Measurements from ENCODE around the gene PHKA2. TPM values are rescaled to one million over a fixed set of nuclear protein-coding genes. Genes with fewer than 3 reads are reported as not detected.

PHKA2 gene
- total and polyA plus RNA-seq, 3 experiments from 2014 or later, result 9.7 to 16.1 (median 16.0) TPM

DNA sequence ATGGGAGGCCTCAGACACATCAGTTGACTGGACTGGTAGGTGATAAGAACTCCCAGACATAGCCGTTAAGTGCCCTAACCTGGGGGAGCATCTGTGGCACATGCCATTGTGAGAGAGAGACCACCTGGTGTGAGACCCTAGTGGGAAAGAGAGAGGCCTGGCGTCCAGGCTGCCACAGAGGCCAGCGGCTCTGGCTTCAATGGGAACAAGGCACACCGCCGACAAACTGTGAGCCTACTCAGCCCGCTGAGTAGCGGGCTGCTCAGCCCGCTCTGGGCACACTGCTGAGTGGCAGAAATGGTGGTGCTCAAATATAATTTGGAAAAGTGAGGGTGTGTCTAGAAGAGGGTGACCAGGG is 34.0 kb downstream of the PHKA2 start:
- Histone ChIP-seq H3K27ac (ENCODE audit: low read depth, low read length) (no peak overlapping the region), H3K4me1 (ENCODE audit: insufficient read depth, low read length) (no peaks in the 10 kb centered on the region), H3K36me3 (ENCODE audit: insufficient read depth, low read length) (peaks cover 4% of the 10 kb centered on the region), H3K27me3 (ENCODE audit: insufficient read depth, low read length, poor library complexity, severe bottlenecking) (no peaks in the 10 kb centered on the region), H3K4me3 (ENCODE audit: low read length) (no peak overlapping the region), H3K9me3 (ENCODE audit: low read length) (no peaks in the 10 kb centered on the region)
- Mint-ChIP-seq H3K9me3 (peaks cover 0 to 3% (median 0%) of the 10 kb centered on the region in 5 donors), H3K4me1 (peaks cover under 1 to 8% (median 5%) of the 10 kb centered on the region in 3 donors), H3K27me3 (peaks cover 0 to 2% of the 10 kb centered on the region in 2 donors), H3K36me3 (peaks cover 6 to 57% (median 7%) of the 10 kb centered on the region in 3 donors), H3K27ac (no peak overlapping the region), H3K4me3 (no peak overlapping the region)
- CTCF ChIA-PET, result no interaction called here
- DNase-seq, result no peak
- POLR2A ChIA-PET, result no interaction called here

DNA sequence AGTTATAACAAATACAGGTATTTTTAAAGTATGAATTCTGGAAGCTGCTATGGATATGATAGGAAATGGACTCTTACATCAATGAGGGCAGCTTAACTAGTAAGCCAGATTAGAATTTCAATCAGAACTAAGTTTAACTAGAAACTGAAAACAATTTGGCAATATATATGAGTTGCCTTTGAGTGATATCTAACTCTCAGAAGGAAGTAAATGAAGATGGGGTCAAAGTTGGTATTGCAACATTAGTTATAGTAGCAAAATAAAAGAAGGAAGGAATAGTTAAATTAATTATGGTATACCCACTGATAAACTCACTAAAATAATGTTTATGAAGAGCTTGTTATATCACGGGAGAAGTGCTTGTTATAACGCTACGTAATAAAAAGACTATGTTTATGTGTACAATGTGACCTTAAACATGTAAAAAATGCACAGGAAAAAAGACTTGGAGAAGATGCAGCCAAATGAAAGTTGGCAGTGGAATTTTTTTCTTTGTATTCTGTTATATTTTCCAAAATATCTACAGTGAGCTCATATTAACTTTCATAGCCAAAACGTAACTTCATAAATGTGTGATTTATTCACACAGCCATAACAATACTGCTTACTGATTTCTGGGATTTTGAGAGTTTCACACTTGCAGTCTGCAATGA is 34.5 kb downstream of the PHKA2 start:
- no peak overlapping the region for H3K27ac ChIP-seq (ENCODE audit: low read depth, low read length)
- Mint-ChIP-seq H3K4me1 (peaks cover 0 to 4% (median 3%) of the 10 kb centered on the region in 3 donors), H3K27me3 (peaks cover 0 to 2% of the 10 kb centered on the region in 2 donors), H3K36me3 (peaks cover 6 to 62% (median 9%) of the 10 kb centered on the region in 3 donors), H3K27ac (no peak overlapping the region), H3K9me3 (peaks cover 0 to 3% (median 0%) of the 10 kb centered on the region in 5 donors), H3K4me3 (no peak overlapping the region)
- no peaks in the 10 kb centered on the region for H3K9me3 ChIP-seq (ENCODE audit: low read length)
- ChIA-PET CTCF (no interaction called here), POLR2A (no interaction called here)
- no peaks in the 10 kb centered on the region for H3K27me3 ChIP-seq (ENCODE audit: insufficient read depth, low read length, poor library complexity, severe bottlenecking)
- no peak overlapping the region for H3K4me3 ChIP-seq (ENCODE audit: low read length)
- peaks cover 4% of the 10 kb centered on the region for H3K36me3 ChIP-seq (ENCODE audit: insufficient read depth, low read length)
- no peak for DNase-seq
- no peaks in the 10 kb centered on the region for H3K4me1 ChIP-seq (ENCODE audit: insufficient read depth, low read length)

DNA sequence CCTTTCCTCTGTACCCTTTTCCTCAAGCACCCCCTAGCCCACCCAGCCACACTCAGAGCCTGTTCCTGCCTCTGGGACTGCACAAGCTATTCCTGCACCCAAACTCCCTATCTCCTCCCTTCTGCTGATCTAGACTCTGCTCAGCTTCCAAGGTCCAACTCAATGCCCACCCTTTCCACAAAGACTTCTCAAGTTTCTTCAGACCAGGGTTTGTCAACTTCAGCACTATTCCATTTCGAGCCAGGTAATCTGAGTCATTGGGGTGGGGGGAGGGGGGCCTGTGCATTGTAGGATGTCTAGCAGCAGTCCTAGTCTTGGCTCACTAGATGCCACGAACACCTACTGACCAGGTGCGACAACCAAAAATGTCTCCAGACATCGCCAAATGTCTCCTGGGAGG is 37.3 kb downstream of the PHKA2 start:
- Histone ChIP-seq H3K36me3 (ENCODE audit: insufficient read depth, low read length) (peaks cover 4% of the 10 kb centered on the region), H3K9me3 (ENCODE audit: low read length) (no peaks in the 10 kb centered on the region), H3K4me1 (ENCODE audit: insufficient read depth, low read length) (no peaks in the 10 kb centered on the region), H3K4me3 (ENCODE audit: low read length) (no peak overlapping the region), H3K27me3 (ENCODE audit: insufficient read depth, low read length, poor library complexity, severe bottlenecking) (no peaks in the 10 kb centered on the region), H3K27ac (ENCODE audit: low read depth, low read length) (no peak overlapping the region)
- ChIA-PET CTCF (no interaction called here), POLR2A (no interaction called here)
- H3K36me3 Mint-ChIP-seq, result peaks cover 6 to 71% (median 9%) of the 10 kb centered on the region in 3 donors
- DNase-seq, result no peak
- peaks cover 0 to 2% of the 10 kb centered on the region in 2 donors for H3K27me3 Mint-ChIP-seq
- no peaks in the 10 kb centered on the region for H3K4me1 Mint-ChIP-seq
- H3K4me3 Mint-ChIP-seq, result no peak overlapping the region
- peaks cover 0 to 5% (median 0%) of the 10 kb centered on the region in 5 donors for H3K9me3 Mint-ChIP-seq
- H3K27ac Mint-ChIP-seq, result peak overlapping the region in 1 of 8 donors; percentile 32

DNA sequence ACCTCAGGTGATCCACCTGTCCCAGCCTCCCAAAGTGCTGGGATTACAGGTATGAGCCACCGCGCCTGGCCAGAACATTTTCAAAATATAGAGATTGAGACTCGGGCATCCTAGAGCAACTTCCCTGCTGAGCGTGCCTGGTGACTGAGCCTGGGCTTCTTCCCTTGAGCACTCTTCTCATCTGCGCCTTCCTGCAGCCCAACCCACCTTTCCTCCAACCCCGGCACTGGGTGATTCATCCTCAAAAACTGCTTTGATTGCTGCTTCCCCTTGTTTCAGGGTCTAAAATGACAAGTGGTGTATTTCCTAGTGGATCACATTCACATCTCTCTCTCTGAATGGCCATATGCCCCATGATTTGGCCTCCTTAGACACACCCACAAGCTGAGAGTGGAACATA is 37.8 kb downstream of the PHKA2 start:
- H3K27me3 ChIP-seq (ENCODE audit: insufficient read depth, low read length, poor library complexity, severe bottlenecking), result no peaks in the 10 kb centered on the region
- ChIA-PET CTCF (no interaction called here), POLR2A (no interaction called here)
- H3K36me3 ChIP-seq (ENCODE audit: insufficient read depth, low read length), result peaks cover 4% of the 10 kb centered on the region
- Mint-ChIP-seq H3K27ac (no peak overlapping the region), H3K9me3 (peaks cover 0 to 5% (median 0%) of the 10 kb centered on the region in 5 donors), H3K27me3 (peaks cover 0 to 2% of the 10 kb centered on the region in 2 donors), H3K4me3 (no peak overlapping the region), H3K4me1 (no peaks in the 10 kb centered on the region), H3K36me3 (peaks cover 3 to 71% (median 9%) of the 10 kb centered on the region in 3 donors)
- no peaks in the 10 kb centered on the region for H3K4me1 ChIP-seq (ENCODE audit: insufficient read depth, low read length)
- H3K27ac ChIP-seq (ENCODE audit: low read depth, low read length), result no peak overlapping the region
- no peak for DNase-seq
- no peaks in the 10 kb centered on the region for H3K9me3 ChIP-seq (ENCODE audit: low read length)
- H3K4me3 ChIP-seq (ENCODE audit: low read length), result no peak overlapping the region

DNA sequence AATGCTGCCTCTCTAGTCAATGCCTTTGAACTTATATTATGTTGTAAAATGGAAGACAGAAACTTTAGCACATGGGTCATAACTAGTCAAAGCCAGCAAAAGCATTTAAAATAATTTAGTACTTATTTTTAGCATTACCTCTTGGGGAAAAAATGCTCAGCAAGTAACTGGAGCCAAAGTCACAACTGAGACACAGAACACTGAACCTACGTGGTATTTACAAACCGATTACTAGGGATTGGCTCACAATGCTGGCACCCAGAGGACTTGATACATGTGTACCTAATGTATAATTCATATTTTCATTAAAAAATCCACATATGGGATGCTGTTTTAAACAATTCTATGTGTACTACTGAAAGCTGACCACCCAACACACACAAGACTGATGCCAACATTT is 38.4 kb downstream of the PHKA2 start:
- ChIA-PET POLR2A (no interaction called here), CTCF (no interaction called here)
- Mint-ChIP-seq H3K9me3 (peaks cover 0 to 6% (median 0%) of the 10 kb centered on the region in 5 donors), H3K27me3 (peaks cover 0 to 2% of the 10 kb centered on the region in 2 donors), H3K27ac (no peak overlapping the region), H3K4me1 (no peaks in the 10 kb centered on the region), H3K4me3 (no peak overlapping the region), H3K36me3 (peaks cover 3 to 71% (median 7%) of the 10 kb centered on the region in 3 donors)
- Histone ChIP-seq H3K27me3 (ENCODE audit: insufficient read depth, low read length, poor library complexity, severe bottlenecking) (no peaks in the 10 kb centered on the region), H3K4me3 (ENCODE audit: low read length) (no peak overlapping the region), H3K36me3 (ENCODE audit: insufficient read depth, low read length) (peaks cover 4% of the 10 kb centered on the region), H3K27ac (ENCODE audit: low read depth, low read length) (no peak overlapping the region), H3K9me3 (ENCODE audit: low read length) (no peaks in the 10 kb centered on the region), H3K4me1 (ENCODE audit: insufficient read depth, low read length) (no peaks in the 10 kb centered on the region)
- no peak for DNase-seq

DNA sequence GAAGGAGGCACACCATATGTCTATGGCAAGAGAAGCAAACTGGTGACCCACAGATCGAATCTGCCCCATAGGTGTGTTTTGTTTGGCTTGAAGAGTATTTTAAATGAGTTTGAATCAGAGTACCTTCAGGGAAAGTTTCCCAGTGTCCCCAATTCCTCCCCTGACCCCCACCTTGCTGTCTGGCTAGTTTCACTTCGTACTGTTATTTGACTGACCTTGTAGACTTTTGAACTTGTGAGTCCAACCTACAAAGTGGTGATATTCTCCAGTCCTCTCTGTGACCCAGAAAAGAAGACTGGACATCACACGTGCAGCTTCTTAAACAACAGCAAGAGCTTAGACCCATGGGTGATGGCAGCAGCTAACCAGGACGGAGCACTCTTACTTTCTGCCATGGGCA is 39.4 kb downstream of the PHKA2 start:
- ChIA-PET CTCF (no interaction called here), POLR2A (no interaction called here)
- Mint-ChIP-seq H3K4me3 (no peak overlapping the region), H3K36me3 (peaks cover 3 to 69% (median 7%) of the 10 kb centered on the region in 3 donors), H3K9me3 (peaks cover 0 to 3% (median 0%) of the 10 kb centered on the region in 5 donors), H3K27me3 (peaks cover 0 to 2% of the 10 kb centered on the region in 2 donors), H3K27ac (no peak overlapping the region), H3K4me1 (no peaks in the 10 kb centered on the region)
- H3K4me1 ChIP-seq (ENCODE audit: insufficient read depth, low read length), result no peaks in the 10 kb centered on the region
- no peaks in the 10 kb centered on the region for H3K27me3 ChIP-seq (ENCODE audit: insufficient read depth, low read length, poor library complexity, severe bottlenecking)
- peaks cover 4% of the 10 kb centered on the region for H3K36me3 ChIP-seq (ENCODE audit: insufficient read depth, low read length)
- no peaks in the 10 kb centered on the region for H3K9me3 ChIP-seq (ENCODE audit: low read length)
- no peak overlapping the region for H3K4me3 ChIP-seq (ENCODE audit: low read length)
- no peak for DNase-seq
- H3K27ac ChIP-seq (ENCODE audit: low read depth, low read length), result no peak overlapping the region

DNA sequence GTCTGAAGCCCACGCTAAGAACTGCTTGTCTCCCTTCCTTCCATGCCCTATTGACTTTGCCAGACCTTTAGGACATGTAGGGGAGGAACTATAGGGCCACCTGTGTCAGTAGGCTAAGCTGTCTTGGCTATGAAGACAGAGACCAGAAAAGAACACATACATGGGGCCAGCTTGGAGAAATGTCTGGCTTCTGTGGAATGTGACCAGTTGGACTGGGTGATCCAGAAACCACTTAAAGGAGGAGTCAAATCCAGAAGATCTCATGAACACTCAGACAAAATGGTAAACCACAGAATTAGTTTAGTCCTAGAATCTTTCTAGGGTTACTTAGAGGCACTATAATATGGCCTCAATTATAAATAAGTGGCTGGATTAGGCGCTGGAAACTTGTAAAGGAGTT is 42.0 kb downstream of the PHKA2 start:
- peaks cover 0 to 3% (median 0%) of the 10 kb centered on the region in 5 donors for H3K9me3 Mint-ChIP-seq
- peaks cover 0 to 71% (median 8%) of the 10 kb centered on the region in 3 donors for H3K36me3 Mint-ChIP-seq
- no peaks in the 10 kb centered on the region for H3K27me3 ChIP-seq (ENCODE audit: insufficient read depth, low read length, poor library complexity, severe bottlenecking)
- DNase-seq, result no peak
- POLR2A ChIA-PET, result no interaction called here
- no peak overlapping the region for H3K4me3 ChIP-seq (ENCODE audit: low read length)
- no peaks in the 10 kb centered on the region for H3K4me1 ChIP-seq (ENCODE audit: insufficient read depth, low read length)
- peaks cover 4% of the 10 kb centered on the region for H3K36me3 ChIP-seq (ENCODE audit: insufficient read depth, low read length)
- no peaks in the 10 kb centered on the region for H3K4me1 Mint-ChIP-seq
- no peak overlapping the region for H3K27ac ChIP-seq (ENCODE audit: low read depth, low read length)
- H3K27me3 Mint-ChIP-seq, result peaks cover 0 to 4% of the 10 kb centered on the region in 2 donors
- H3K27ac Mint-ChIP-seq, result no peak overlapping the region
- CTCF ChIA-PET, result no interaction called here
- no peaks in the 10 kb centered on the region for H3K9me3 ChIP-seq (ENCODE audit: low read length)
- H3K4me3 Mint-ChIP-seq, result no peak overlapping the region

DNA sequence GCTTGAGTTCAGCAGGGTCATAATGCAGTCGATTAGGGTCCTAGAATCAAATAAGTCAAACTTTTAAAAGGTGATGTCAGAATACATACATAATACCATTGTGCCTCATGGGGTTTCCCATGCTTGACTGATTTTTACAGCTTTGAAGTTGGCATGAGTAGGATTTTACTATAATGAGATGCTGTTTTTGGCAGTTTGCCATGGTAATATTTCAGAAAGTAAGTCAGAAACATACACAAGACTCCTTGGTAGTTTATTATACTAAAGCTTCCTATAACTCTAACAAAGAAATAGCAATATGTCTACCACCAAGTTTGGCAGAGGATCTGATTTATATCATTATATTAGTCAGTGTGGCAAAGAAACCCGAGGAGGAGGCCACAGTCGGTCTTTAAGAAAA is 45.2 kb downstream of the PHKA2 start:
- H3K36me3 ChIP-seq (ENCODE audit: insufficient read depth, low read length), result peaks cover 4% of the 10 kb centered on the region
- Mint-ChIP-seq H3K36me3 (peaks cover 0 to 73% (median 7%) of the 10 kb centered on the region in 3 donors), H3K27ac (no peak overlapping the region), H3K4me1 (no peaks in the 10 kb centered on the region), H3K4me3 (no peak overlapping the region), H3K27me3 (peaks cover 0 to 4% of the 10 kb centered on the region in 2 donors), H3K9me3 (peaks cover 0 to 3% (median 0%) of the 10 kb centered on the region in 5 donors)
- H3K9me3 ChIP-seq (ENCODE audit: low read length), result no peaks in the 10 kb centered on the region
- no peak overlapping the region for H3K27ac ChIP-seq (ENCODE audit: low read depth, low read length)
- no peak overlapping the region for H3K4me3 ChIP-seq (ENCODE audit: low read length)
- no peaks in the 10 kb centered on the region for H3K27me3 ChIP-seq (ENCODE audit: insufficient read depth, low read length, poor library complexity, severe bottlenecking)
- ChIA-PET POLR2A (no interaction called here), CTCF (no interaction called here)
- H3K4me1 ChIP-seq (ENCODE audit: insufficient read depth, low read length), result no peaks in the 10 kb centered on the region
- no peak for DNase-seq
